ENCODE results near the gene SPG7.

GRCh38 chr16:89507834-89508590 is at the start of gene SPG7:
- TF ChIP-seq CREB1 (IDR thresholded peaks at IDR 0.05; ENCODE audit: low read depth) (no peak), TAF1 (IDR thresholded peaks at IDR 0.05; ENCODE audit: low read depth) (peak; percentile 80)

All from Ishikawa (cell line).